Progenitor cell of endocrine pancreas (in vitro differentiated cells): ENCODE data around the gene EYA4. TPM values are rescaled to one million over a fixed set of nuclear protein-coding genes. Genes with fewer than 3 reads are reported as not detected.

Experiments
- DNase-seq: peaks from one replicate; pipeline ENCODE4 v3.0.0; 2021; ENCODE audit warnings: low spot score; ENCODE audit not compliant: unreplicated experiment
- H3K27ac Mint-ChIP-seq: 2 replicates; pipeline ENCODE4 v1.8.0; 2021; ENCODE audit warnings: mild to moderate bottlenecking, moderate library complexity, mixed read lengths
- H3K27me3 Mint-ChIP-seq: 2 replicates; pipeline ENCODE4 v1.8.0; 2021; ENCODE audit warnings: mixed read lengths
- H3K36me3 Mint-ChIP-seq: 2 replicates; pipeline ENCODE4 v1.8.0; 2022; ENCODE audit warnings: mixed read lengths; ENCODE audit not compliant: insufficient read depth
- H3K4me1 Mint-ChIP-seq: 2 replicates; pipeline ENCODE4 v1.8.0; 2021; ENCODE audit warnings: low read depth, mixed read lengths
- H3K4me3 Mint-ChIP-seq: 2 replicates; pipeline ENCODE4 v1.8.0; 2021; ENCODE audit warnings: low read depth, mild to moderate bottlenecking, moderate library complexity, mixed read lengths
- H3K9me3 Mint-ChIP-seq: 2 replicates; pipeline ENCODE4 v1.8.0; 2021; ENCODE audit warnings: low read depth, mixed read lengths
- CTCF ChIP-seq: fragments of 200-600 bp; sonication (generic); IDR thresholded peaks from one replicate; pipeline ENCODE4 v1.5.0; 2021; ENCODE audit warnings: antibody characterized with exemption, mild to moderate bottlenecking; ENCODE audit not compliant: unreplicated experiment
- total RNA-seq: library from RNA; stranded (reverse); gene quantifications from 2 replicates; pipeline ENCODE4 v1.2.1, GENCODE V29; 2021

The EYA4 gene
- total RNA-seq, 1 donor from 2014 or later: 0.41 TPM

- no peaks in the 10 kb centered on the region for H3K4me1 Mint-ChIP-seq
- no peak for DNase-seq
- H3K4me3 Mint-ChIP-seq: no peak overlapping the region
- H3K27ac Mint-ChIP-seq: no peak overlapping the region
- H3K9me3 Mint-ChIP-seq: no peaks in the 10 kb centered on the region
- H3K27me3 Mint-ChIP-seq: peaks cover 2% of the 10 kb centered on the region
- TF ChIP-seq CTCF: no peak
- no peaks in the 10 kb centered on the region for H3K36me3 Mint-ChIP-seq
Measured at GRCh38 chr6:133268621-133269020, 27.5 kb downstream of the EYA4 start.

DNA sequence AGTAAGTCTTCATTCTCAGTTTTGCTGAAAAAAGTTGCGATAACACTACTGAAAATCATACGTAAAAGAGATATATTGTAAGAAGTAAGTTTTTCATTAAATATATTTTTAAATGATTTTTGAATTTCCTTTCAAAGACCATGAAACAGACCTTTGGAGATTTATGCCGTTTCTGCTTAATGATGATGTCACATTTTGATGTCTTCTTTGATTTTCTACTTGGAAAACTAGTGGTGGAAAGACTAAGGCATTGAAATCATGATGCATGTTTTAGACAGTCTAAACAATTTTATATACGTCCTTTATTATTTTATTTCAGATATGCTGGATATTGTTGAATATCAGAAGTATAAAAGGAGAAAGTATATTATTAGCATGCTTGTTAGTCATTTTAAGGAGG, 33.7 kb downstream of the EYA4 start:
- Mint-ChIP-seq H3K27me3 (peaks cover 10% of the 10 kb centered on the region), H3K36me3 (no peaks in the 10 kb centered on the region), H3K27ac (no peak overlapping the region), H3K4me3 (no peak overlapping the region), H3K9me3 (no peaks in the 10 kb centered on the region), H3K4me1 (no peaks in the 10 kb centered on the region)
- no peak for DNase-seq
- no peak for TF ChIP-seq CTCF

- Mint-ChIP-seq H3K4me3 (no peak overlapping the region), H3K27ac (no peak overlapping the region), H3K36me3 (no peaks in the 10 kb centered on the region), H3K27me3 (peaks cover 10% of the 10 kb centered on the region), H3K4me1 (no peaks in the 10 kb centered on the region), H3K9me3 (no peaks in the 10 kb centered on the region)
- TF ChIP-seq CTCF: no peak
- DNase-seq: no peak
Measured at GRCh38 chr6:133275213-133275612, 34.1 kb downstream of the EYA4 start.

DNA sequence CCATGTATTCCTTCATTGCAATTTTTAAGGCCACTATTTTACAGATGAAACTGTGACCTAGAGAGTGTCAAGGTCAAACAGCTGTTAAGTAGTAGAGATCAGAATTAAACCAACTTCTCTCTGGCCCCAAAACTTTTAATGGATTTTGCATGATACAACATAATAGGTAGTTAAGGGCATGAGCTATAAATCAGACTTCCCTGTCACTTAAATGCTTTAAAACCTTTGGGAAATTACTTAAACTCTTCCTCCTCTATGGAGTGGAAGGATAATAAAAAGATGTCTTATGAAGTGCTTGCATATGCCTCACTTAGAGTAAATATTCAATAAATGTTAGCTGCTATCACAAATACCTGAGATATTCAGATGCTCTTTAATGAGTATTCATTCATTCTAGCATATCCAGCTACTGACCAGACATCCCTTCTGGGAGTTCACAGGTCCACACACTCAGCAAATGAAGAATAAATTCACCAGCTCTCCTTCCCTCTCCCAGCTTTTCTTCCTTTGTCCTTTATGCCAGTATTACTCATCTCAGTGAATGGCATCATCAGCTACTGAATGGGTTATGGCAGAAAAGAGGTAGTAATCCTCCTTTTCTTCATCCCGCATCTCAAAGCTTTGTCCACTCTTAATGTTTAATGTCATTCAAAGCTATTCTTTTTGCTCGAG, 36.2 kb downstream of the EYA4 start:
- Mint-ChIP-seq H3K36me3 (no peaks in the 10 kb centered on the region), H3K4me3 (no peak overlapping the region)

DNA sequence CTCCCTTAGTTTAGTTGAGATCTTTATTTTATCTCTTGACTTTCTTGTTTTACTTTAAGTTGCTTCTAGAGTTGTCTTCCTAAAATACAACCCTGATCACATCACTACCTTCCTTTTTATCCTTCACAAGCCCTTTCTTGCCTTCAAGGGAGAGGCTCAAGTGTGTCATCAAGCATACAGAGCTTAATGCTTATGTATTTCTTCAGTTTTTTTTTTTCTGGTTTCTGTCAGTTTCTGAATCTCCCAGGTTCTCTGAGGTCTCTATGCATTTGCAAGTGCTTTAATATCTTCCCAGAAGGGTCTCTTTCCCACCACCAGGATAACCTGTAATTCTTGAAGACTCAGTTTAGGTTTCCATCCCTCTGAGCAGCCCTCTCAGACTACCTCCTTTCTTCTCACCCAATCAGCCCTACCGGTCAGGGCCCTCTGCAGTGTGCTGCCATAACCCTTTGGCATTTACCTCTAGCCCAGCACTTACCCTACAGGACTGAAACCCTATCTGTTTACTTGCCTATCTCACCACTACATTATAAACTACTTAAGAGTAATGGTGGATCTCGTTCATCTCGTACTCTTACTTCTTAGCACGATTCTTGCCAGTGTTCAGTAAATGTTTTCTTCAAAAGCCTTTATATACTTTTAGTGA, 36.9 kb downstream of the EYA4 start:
- H3K9me3 Mint-ChIP-seq: no peaks in the 10 kb centered on the region
- no peaks in the 10 kb centered on the region for H3K4me1 Mint-ChIP-seq
- peaks cover 8% of the 10 kb centered on the region for H3K27me3 Mint-ChIP-seq
- no peak for DNase-seq
- H3K27ac Mint-ChIP-seq: no peak overlapping the region
- no peaks in the 10 kb centered on the region for H3K36me3 Mint-ChIP-seq
- TF ChIP-seq CTCF: no peak
- H3K4me3 Mint-ChIP-seq: no peak overlapping the region

More for the DNA sequence above, 36.2 kb downstream of the EYA4 start:
- Mint-ChIP-seq H3K27ac (no peak overlapping the region), H3K9me3 (no peaks in the 10 kb centered on the region), H3K4me1 (no peaks in the 10 kb centered on the region), H3K27me3 (peaks cover 8% of the 10 kb centered on the region)
- no peak for TF ChIP-seq CTCF
- DNase-seq: no peak
